CD4-positive, alpha-beta T cell treated with Interleukin-17A for 4 hours (primary cell): Measurements from ENCODE around the gene SETD1B.

Source experiments
- DNase-seq: peaks from one replicate; pipeline ENCODE4 v3.0.0-alpha.2; 2020; ENCODE audit warnings: mixed read lengths

The SETD1B gene

GRCh38 chr12:121796855-121797751 is 6.7 kb upstream of the SETD1B start:
- no peak for DNase-seq

DNA sequence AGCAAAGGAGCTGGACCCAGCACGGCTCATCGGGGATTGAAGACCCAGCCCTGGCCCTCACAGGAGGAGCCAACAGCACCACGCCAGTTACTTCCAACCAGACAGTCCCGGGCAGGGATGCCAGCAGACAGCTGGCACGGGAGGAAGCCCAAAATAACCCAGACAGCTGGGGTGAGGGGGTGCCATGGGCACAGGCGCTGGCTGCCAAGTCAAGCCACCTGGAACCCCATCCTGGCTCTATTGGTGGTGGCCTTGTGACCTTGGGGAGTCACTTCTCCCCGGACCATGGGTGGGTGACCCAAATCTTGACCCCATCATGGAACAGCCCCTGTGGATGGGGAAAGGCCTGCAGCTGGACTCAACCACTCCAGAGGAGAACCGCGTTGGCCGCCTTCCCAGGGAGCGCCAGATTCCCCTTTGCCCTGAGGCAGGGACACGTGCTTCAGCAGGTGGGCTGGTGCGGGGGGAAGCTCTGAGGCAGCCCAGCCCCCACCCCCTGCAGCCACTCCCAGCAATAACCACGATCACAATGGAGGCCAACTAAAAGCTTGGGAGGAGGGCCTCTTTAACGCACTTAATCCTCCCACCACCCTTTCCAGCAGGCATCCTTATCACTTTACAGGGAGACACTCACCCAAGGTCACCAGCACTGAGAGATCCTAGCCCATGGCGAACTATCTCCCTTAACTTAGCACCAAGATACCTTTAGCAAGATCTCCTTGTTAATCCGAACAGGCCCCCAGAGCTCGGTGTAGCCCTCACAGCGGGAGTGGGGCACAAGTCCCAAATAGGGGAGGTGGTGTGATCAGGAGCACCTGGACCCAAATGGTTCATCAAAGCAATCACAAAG is 5.6 kb upstream of the SETD1B start:
- no peak for DNase-seq

DNA sequence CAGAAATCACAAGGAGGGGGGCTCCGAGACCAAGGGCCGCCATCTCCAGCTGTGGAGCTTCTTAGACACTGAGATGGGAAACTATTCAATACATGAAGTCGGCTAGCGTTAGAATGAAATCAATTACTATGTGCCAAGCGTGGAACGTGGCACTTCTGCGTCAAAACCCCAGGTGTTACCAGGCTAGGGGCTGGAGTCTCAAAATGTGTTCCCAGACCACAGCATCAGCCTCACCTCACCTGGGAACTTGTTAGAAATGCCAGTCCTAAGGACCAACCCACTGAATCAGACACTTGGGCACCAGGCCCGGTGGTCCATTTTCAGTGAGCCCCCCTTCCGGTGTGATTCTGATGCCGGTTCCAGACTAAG is 5.0 kb upstream of the SETD1B start:
- no peak for DNase-seq

DNA sequence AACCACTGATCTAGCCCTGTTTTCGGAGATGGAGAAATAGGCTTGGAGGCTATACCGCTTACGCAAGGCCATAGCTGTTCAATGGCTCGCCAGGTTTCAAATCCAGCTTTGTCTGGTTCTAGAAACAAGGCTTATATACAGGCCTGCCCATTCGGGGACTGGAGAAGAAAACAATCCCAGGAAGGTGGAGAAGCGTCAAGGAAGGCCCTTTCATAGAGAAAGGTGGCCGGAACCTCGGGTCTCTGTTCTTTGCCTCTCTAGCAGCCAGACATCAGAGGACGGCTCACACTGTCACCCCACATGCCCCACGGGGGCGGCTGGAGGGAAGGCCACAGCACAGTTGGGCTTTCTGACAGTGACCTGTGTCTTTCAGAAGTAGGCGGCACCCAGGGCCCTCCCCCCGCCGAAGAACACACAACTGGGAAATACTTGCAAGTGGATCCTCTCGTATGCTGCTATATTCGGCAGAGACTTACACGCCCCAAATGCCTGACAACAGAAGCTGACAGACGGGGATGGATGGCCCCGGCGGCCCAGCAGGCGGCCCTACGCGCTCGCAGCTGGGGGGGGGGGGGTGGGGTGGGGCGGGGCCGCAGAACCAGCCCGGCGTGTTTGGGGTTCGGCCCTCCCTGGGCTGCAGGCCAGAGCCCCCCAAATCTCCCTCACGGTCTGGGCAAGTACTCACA is 4.5 kb upstream of the SETD1B start:
- peak; percentile 67 for DNase-seq

DNA sequence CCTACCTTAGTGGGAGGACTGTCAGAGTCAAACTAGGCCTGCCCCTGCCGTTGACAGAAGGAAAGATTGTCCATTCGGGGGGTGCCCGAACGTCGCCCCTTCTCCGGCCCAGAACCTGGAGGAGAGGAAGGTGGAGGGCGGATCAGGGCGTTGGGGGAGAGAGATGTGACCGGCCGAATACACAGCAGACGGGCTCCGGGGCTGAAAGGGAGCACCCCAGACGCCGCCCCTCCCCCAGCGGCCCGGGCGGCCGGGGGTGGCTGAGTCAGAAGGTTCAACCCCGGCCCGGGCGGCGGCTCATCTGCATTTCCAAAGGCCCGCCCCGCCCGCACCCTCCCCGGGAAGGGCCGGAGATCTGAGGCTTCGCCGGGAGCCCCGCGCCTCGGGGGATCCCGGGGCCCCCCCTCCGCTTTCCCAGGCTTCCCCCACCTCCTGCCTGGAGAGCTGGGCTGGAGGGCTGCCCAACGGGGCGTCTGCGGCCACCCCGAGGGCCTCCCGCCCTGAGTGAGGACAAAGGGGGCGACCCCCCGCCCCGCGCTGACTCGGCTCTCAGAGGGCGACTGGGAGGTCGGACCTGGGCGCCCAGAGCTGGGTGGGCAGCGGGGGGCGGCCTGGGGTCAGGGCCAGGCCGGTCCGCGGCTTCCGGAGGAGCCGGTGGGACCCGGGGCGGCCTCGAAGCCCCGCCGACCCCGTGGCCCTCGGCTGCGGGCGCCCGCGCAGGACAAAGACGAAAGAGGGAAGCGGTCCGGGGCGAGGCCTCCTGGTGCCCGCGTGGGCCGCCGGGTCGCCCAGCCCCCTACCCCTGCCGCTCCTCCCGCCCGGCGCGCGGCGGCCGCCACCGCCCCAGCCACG is 3.7 kb upstream of the SETD1B start:
- DNase-seq: peak; percentile 92

GRCh38 chr12:121800694-121801594 is 2.9 kb upstream of the SETD1B start:
- peak; percentile 80 for DNase-seq

- DNase-seq: peak; percentile 73
These were observed 2.0 kb upstream of the SETD1B start for GRCh38 chr12:121801595-121802484.

DNA sequence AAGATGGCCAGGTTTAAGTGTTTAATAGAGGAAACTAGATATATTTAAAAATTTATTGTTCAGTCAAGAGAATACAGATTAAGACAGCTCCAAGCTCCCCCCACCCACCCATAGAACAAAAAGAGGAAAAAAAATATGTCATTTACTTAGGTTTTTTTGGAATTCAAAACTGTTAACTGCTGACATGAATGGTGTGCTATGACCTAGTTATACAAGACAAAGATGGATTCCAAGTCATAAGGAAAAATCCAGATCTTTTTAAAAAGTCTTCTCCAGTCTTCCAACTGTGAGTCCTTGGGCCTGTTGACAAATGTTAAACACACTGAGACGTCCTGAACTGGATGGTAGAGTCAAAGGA is 1.3 kb upstream of the SETD1B start:
- no peak for DNase-seq

- DNase-seq: peak; percentile 88
These were observed 738 bp upstream of the SETD1B start for GRCh38 chr12:121802843-121803698.

DNA sequence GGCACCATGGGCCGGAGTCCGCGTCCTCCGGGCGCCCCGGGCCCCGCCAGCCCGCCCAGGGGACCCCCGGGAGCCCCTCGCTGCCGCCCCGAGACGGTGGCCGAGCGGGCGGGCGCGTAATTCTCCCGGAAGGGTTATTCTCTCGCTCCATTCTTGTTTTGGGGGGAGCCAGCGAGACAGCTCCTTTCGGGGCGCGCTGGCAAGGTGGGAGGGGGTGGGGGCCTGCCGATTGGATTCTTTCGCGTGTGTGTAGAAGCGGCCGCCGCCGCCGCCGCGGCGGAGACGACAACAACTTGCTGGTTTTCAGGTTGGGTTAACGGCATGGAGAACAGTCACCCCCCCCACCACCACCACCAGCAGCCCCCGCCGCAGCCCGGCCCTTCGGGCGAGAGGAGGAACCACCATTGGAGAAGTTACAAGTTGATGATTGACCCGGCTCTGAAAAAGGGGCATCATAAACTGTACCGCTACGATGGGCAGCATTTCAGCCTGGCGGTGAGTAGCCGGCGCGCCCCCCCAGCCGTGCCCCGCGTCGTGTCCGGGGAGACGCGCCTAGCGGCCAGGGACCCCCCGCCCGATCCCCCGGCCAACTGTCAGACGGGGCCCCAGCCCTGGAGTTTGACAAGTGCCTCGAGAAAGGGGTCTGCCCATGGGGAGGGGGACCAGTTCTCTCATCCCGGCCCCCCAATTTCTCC is 755 bp downstream of the SETD1B start:
- peak; percentile 80 for DNase-seq

DNA sequence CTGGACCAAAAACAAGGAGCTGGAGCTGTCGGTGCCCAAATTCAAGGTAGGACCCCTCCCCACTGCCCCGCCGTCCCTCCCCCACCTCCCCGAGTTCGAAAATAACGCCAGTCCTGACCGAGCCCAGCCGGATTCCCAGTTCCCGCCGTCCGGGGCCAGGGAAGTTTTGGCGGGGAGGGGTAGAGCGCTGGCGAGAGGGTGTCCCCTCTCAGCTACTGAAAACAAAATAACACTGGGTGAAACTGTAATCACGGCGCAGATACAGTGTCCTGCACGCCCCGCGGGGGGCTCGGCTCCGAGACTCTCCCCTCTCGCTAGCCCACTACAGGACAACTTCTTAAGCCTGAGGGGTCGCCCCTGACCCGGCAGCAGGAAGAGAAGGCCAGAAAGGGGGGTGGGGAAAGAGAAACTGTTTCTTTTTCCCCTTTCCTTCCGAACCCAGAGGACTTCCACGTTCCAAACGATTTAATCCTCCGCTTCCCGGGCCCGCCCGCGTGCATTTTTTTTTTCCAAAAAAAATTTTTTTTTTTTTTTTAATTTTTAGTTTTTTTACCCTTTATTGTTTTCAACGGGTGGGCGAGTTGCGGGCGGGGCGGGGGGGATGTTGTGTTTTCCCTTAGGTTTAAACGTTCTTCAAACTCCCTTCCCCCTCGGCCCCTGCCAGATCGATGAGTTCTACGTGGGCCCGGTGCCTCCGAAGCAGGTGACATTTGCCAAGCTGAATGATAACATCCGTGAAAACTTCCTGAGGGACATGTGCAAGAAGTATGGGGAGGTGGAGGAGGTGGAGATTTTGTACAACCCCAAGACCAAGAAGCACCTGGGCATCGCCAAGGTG is 1.6 kb downstream of the SETD1B start:
- DNase-seq: no peak

GRCh38 chr12:121806009-121806545 is 2.3 kb downstream of the SETD1B start:
- DNase-seq: no peak

- DNase-seq: no peak
These were observed 3.0 kb downstream of the SETD1B start for GRCh38 chr12:121806546-121807423.

- no peak for DNase-seq
These were observed 4.0 kb downstream of the SETD1B start for GRCh38 chr12:121807642-121808347.

DNA sequence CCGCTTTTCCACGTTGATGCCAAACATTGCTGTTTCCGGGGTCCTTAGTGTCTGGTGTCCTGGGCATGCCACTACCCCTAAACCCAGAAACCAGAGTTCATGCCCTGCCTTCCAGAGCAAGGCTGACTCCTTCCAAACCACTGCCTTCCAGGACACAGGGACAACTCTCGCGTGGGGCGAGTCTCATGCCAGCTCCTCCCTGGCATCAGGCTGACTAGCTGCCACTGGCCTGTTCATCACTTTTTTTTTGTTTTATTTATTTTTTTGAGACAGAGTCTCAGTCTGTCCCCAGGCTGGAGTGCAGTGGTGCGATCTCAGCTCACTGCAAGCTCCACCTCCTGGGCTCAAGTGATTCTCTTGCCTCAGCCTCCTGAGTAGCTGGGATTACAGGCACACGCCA is 4.8 kb downstream of the SETD1B start:
- DNase-seq: no peak

- DNase-seq: no peak
These were observed 5.9 kb downstream of the SETD1B start for GRCh38 chr12:121809712-121810116.
